WTC11 (cell line): ENCODE data around the gene SPINK1.

Source experiments
- CREB1 ChIP-seq: sonication (generic); formaldehyde crosslinking; IDR thresholded peaks from 2 replicates; pipeline ENCODE4 v1.8.0; 2023; ENCODE audit warnings: mild to moderate bottlenecking, missing genetic modification reagents
- CREM ChIP-seq: sonication (generic); formaldehyde crosslinking; IDR thresholded peaks from 2 replicates; pipeline ENCODE4 v1.8.1; 2022; ENCODE audit warnings: mild to moderate bottlenecking, missing genetic modification reagents, moderate library complexity
- CTCF ChIP-seq: fragments of 200-600 bp; IDR thresholded peaks from 2 replicates; pipeline ENCODE4 v1.8.0; 2022; ENCODE audit warnings: antibody characterized with exemption
- E2F5 ChIP-seq: sonication (generic); formaldehyde crosslinking; IDR thresholded peaks from 2 replicates; pipeline ENCODE4 v1.8.1; 2022; ENCODE audit warnings: mild to moderate bottlenecking, moderate library complexity, missing genetic modification reagents
- JUN ChIP-seq: sonication (generic); formaldehyde crosslinking; IDR thresholded peaks from 2 replicates; pipeline ENCODE4 v1.8.0; 2023; ENCODE audit warnings: mild to moderate bottlenecking, missing genetic modification reagents
- ZNF121 ChIP-seq: sonication (generic); formaldehyde crosslinking; IDR thresholded peaks from 2 replicates; pipeline ENCODE4 v1.8.0; 2023; ENCODE audit warnings: missing genetic modification reagents
- ZNF317 ChIP-seq: sonication (generic); formaldehyde crosslinking; IDR thresholded peaks from 2 replicates; pipeline ENCODE4 v1.8.1; 2023; ENCODE audit warnings: low read depth, mild to moderate bottlenecking, moderate library complexity, missing genetic modification reagents, borderline replicate concordance

GRCh38 chr5:147876626-147877025 lies 45.2 kb upstream of the SPINK1 start:
- TF ChIP-seq JUN (CRISPR knock-in tag) (no peak), ZNF121 (CRISPR knock-in tag) (no peak), CREB1 (CRISPR knock-in tag) (no peak), CTCF (no peak), CREM (CRISPR knock-in tag) (no peak), E2F5 (no peak), ZNF317 (CRISPR knock-in tag) (no peak)
